GM18502 (cell line): ENCODE results near the gene SIGLEC6.

Source experiments
- ATAC-seq: cut with Tn5 transposase; IDR thresholded peaks from one replicate; pipeline ENCODE4 v1.9.1; 2021; ENCODE audit warnings: mild to moderate bottlenecking; ENCODE audit not compliant: unreplicated experiment, poor library complexity

Gene SIGLEC6

DNA sequence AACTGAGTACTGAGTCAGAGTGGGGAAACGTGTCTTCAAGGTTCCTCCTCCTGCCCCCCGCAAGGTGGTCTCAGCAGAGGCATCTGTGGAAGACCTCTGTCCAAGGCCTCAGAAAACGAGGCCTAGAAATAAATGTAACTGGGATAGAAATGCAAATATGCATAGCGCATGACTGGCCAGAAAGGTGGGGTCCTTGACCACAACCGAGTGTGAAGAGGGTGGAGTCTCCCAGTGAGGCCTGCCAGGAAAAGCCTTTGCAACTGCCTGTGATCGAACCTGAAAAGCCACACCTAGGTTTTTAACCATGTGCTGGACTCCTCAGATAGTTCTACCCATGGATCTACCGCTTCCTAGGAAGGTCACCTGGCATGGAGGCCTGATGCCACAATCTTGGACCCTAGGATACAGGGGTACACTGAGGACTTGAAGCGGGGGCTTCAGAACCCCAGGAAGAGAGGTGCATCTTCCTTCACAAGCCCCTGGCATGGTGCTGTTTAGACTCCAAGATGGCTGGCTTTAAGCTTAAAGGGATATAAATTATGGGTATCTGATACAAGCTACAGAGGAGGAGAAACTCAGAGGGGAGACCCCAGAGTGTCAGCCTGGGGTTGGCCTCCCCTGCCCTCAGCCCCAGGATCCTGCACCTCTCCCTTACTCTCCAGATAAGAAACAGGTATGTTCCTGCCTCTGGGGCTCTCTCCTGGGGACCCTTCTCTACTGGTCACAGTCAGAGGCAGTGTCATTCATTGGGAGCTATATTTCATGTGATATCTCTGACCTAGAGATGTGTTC, 18.3 kb upstream of the SIGLEC6 start:
- no peak for ATAC-seq

DNA sequence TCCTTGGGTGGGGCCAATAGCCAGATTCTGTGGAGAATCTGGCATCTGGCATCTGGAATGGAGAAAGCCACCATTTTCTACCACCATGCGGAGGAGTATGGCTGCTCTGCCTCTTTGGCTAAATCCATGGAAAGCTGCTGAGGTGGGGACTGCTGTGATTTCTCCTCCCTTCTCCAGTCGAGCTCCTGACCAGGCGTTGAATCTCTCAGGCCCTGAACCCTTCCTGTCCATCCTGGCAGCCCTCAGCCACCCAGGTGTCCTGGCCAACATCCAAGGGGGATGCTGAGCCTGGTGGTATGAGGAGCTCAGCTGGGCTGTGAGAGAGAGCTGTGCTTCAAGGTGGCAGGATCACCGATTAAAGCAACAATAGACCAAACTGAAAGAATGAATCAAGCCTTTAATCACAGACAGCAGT, 17.4 kb upstream of the SIGLEC6 start:
- no peak for ATAC-seq

DNA sequence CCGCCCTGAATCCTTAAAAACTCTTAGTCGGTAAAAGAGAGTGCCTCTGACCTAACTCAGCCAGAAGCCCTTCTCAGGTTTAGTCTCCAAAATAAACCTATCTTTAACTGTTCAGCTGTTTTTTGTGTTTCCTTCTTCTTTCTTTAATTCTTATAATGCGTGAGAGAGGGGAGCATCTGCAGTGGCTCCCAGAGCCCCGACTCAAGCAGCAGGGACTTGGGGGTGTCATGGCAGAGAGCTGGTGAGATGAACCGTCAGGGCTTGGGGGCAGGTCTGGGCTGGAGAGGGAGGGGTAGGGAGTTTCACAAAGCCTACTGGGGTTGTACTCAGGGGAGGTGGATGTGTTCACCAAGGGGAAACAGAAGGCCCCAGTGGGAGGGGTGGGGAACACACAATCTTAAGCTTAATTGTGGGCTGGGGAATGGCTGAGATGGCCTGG, 16.8 kb upstream of the SIGLEC6 start:
- ATAC-seq: no peak

GRCh38 chr19:51547397-51548212, 16.1 kb upstream of the SIGLEC6 start:
- no peak for ATAC-seq

DNA sequence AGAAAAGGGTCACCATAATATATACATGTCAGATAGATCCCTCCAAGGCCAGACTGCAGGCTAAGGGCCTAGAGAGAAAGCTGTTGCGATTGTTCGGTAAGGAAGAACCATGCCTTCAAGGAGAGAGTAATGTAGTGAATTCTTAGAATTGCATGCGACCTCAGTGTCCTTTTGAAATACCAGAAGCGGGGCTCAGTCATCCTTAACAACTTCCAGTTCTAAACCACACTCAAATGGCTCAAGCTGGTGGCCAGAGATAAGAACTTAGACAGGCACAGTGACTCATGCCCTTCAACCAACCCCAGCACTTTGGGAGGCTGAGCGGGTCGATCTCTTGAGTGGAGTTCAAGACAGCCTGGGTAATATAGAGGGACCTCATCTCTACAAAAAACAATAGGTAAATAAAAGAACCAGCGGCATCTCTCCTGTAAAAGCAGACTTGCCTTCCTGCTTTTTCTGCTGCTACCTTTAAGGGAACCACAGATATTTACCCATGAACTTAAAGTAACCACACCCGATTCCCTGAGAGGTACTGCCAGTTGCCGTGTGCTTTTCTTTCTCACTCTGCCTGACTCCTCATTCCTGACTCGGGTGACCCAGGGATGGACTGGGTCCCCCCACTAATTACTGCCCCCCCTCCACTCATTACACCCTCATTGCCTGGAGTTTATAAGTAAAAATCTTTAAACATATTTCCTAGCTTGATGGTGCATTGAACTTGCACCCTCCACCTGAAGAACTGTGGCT, 15.4 kb upstream of the SIGLEC6 start:
- ATAC-seq: no peak

DNA sequence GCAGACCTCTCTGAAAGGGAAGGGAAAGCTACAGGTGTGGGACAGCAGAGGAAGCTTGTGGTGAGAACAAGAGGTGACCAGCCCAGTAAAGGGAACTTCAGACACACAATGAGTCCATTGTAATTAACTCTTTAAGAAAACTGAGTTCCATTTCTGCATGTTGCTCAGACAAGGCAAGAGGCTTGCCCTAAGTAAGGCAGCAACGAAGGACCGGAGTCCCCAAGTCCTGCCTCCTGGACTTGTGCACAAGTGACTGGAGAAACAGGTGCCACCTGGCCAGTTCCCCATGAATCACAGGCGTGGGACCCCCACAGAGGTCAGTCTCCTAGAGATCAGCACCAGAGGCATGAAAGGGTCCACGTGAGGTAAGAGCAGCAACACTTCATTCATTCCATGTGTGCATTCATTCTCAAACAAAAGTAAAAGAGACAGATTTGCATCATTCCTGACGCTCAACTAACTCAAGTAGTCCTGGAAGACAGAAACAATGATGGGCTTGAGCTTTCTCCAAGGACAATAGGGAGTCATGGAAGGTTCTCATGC, 14.7 kb upstream of the SIGLEC6 start:
- ATAC-seq: no peak

DNA sequence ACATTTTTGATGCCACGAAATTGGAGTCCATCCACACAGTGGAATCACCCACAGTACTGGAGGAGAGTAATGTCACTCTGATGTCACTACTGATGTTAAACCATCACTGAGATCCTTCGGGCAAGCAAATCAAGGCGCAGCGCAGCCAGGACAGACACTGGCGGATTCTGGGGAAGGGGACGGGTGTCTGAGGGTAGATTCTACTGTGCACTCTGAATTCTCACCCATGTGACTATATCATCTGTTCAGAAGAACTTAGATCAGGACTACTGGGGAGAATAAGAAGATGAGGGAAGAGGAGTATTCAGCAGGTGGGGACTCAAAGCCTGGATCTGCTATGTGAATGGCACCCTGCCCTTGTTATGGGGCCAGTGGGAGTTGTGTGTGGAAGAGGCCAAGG, 12.6 kb upstream of the SIGLEC6 start:
- ATAC-seq: no peak

- ATAC-seq: no peak
Measured at GRCh38 chr19:51542699-51543098, 11.2 kb upstream of the SIGLEC6 start.

GRCh38 chr19:51541458-51542357, 10.2 kb upstream of the SIGLEC6 start:
- ATAC-seq: no peak

DNA sequence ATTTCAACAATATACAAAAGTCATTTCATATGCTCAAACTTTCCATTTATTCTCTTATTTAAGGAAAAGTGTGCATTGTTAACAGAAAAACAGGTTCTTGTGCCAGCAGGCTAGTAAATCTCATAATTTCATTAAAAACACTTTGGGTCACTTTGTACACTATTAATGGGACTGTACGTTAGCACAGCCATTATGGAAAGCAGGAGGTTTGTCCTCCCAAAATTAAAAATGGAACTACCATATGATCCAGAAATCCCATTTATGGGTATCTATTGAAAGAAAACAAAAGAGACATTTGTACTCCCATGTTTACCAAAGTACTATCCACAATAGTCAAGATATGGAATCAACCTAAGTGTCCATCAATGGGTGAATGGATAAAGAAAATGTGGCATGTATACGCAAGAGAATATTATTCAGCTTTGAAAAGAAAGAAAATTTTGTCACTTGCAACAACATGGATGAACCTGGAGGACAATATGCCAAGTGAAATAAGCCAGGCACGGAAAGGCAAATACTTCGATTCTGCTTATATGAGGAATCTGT, 8.4 kb upstream of the SIGLEC6 start:
- ATAC-seq: no peak

- ATAC-seq: no peak
Measured at GRCh38 chr19:51535535-51535934, 4.1 kb upstream of the SIGLEC6 start.

DNA sequence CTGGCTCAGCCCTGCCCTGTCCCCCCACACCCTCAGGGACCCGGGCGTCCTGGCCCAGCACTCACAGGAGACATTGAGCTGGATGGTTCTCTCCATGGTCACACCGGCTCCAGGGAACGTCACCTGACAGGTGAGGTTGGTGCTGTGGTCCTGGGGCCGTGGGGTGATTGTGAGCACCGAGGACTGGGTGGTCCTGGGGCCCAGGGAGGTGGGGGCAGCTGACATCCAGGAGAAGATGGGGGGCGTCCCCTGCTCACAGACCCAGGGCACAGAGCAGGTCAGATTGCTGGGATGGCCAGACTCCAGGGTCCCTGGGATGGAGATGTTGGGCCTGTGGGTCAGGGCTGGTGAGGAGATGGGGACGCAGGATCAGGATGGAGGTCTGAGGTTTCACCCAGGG, 854 bp downstream of the SIGLEC6 start:
- ATAC-seq: no peak

GRCh38 chr19:51529301-51529700, 2.2 kb downstream of the SIGLEC6 start:
- no peak for ATAC-seq

DNA sequence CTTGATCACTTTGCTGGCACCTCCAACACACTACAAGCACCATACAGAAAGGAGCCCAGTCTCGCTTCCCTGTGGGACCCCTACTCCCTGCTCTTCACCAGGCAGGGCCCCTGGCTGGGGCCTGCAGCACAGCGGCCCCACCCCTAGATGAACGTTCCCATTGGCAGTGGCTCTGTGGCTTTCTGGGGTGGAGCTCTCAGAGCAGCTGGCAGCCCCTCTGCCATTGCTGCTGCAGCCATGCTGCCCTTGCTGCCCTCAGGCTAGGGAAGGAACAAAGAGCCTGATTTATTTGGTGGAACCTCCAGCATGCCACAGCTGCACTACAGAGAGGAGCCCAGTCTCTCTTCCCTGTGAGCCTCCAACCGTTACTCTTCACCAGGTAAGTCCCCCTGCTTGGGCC, 5.8 kb downstream of the SIGLEC6 start:
- no peak for ATAC-seq

DNA sequence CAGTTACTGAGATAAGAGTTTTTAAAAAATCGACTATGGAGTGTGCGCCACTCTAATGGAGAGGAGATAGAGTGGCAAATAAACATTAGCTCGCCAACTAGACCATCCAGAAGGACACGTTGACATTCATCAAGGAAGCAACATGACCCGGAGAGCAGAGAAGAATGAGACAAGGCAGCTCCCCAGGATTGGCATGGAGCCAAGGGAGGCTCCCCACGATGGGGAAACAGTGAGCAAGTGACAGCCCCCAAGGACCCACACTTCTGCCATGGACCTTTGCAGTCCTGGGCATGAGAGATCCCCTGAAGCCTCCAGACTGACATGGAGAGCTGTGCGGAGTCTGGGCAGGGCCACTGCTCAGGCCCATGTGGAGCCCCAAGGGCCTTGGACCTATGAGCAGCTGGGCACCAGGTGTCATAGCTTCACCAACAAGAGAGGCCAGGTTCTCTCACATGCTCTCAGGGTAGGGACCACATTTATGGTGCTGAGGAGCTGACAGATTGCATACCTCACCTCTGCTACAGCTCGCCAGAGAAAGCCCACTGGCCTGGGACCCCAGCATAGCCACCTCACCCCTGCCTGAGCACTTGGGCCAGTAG, 6.7 kb downstream of the SIGLEC6 start:
- no peak for ATAC-seq

DNA sequence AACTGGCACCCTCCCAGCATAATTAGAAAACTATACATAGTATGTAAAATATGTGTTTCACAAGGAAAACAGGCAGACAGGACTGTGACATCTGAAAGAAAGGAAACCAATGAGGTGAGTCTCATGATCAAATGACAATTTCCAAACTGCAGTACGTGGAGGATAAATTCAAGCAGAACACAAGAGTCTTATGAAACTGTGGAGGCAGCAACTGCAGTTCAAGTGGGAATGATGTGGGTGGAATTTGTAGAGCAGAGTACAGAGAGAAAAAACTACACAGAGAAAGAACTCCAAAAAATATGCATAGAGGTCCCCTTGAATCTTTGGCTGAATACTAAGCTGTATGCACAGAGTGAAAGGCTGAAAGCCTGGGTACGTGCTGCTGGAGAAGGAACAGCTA, 9.7 kb downstream of the SIGLEC6 start:
- no peak for ATAC-seq

- ATAC-seq: no peak
Measured at GRCh38 chr19:51521357-51521756, 10.1 kb downstream of the SIGLEC6 start.

DNA sequence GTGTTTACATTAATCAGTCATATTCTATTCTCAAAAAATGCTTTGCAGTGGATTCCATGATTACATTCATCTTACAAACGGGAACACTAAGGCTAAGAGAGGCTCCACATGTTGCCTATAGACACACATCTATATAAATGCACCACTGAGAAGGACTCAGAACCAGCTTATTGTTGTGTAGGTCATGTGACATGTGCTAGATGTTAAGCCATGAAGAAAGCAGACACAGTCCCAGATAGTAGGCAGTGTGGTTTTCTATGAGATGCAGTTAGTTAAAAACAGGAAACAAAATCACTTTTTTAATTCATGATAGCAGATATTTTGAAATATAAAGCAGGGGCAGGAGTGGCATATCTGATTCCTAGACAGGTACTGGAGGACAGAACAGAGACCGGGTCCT, 10.7 kb downstream of the SIGLEC6 start:
- ATAC-seq: no peak

DNA sequence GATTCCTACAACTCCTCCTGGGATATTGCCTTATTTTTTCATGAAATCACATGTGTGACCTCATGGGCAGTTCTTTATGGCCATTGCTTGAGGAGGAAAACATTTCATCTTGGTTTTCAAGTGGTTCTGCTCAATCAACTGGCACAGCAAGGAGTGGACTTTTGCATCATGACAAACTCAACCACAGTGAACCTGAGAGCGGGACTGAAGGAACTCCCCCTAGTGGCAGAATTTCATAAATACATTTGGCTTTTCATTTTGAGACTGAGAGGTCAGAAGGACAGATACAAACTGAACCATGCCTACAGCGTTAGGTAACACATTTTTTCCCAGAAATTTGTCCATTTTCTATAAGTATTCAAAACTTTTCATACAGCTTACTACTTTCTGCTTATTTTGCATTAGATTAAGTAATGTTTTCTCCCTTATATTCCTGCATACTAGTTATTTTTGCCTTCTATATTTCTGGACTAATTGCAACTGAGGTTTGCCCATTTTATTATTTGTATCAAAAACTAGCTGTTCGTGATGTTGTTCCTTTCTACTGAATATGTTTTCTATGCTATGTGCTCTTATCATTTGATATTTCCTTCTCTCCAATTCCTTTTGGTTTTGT, 16.5 kb downstream of the SIGLEC6 start:
- no peak for ATAC-seq
